H9 (cell line): ENCODE results near the gene PLAGL1. TPM values are rescaled to one million over a fixed set of nuclear protein-coding genes. Genes with fewer than 3 reads are reported as not detected.

Source experiments
- DNase-seq: peaks from one replicate; pipeline ENCODE4 v3.0.0-alpha.2; 2017
- H2AFZ ChIP-seq: one replicate; pipeline ENCODE4 v1.6.1; 2013; ENCODE audit warnings: mild to moderate bottlenecking, low read length, control low read depth, moderate library complexity
- H2AK5ac ChIP-seq: 2 replicates; pipeline ENCODE4 v1.6.1; 2013; ENCODE audit warnings: low read length, control low read depth, mixed read lengths; ENCODE audit not compliant: insufficient read length
- H2BK120ac ChIP-seq: one replicate; pipeline ENCODE4 v1.6.1; 2013; ENCODE audit warnings: low read depth, mild to moderate bottlenecking, low read length, control low read depth, inconsistent platforms; ENCODE audit not compliant: poor library complexity, severe bottlenecking
- H2BK12ac ChIP-seq: 2 replicates; pipeline ENCODE4 v1.6.1; 2013; ENCODE audit warnings: low read length, control low read depth, mixed read lengths, low read depth; ENCODE audit not compliant: insufficient read length
- H2BK15ac ChIP-seq: 2 replicates; pipeline ENCODE4 v1.6.1; 2013; ENCODE audit warnings: low read depth, low read length, control low read depth
- H2BK20ac ChIP-seq: one replicate; pipeline ENCODE4 v1.6.1; 2013; ENCODE audit warnings: low read depth, mild to moderate bottlenecking, low read length, control low read depth, inconsistent platforms; ENCODE audit not compliant: poor library complexity, severe bottlenecking
- H2BK5ac ChIP-seq: 2 replicates; pipeline ENCODE4 v1.6.1; 2013; ENCODE audit warnings: low read length, control low read depth, mixed read lengths; ENCODE audit not compliant: insufficient read length
- H3K14ac ChIP-seq: 2 replicates; pipeline ENCODE4 v1.6.1; 2013; ENCODE audit warnings: low read length, control low read depth; ENCODE audit not compliant: insufficient read depth
- H3K18ac ChIP-seq: 2 replicates; pipeline ENCODE4 v1.6.1; 2013; ENCODE audit warnings: low read depth, mild to moderate bottlenecking, mixed read lengths, low read length, control low read depth; ENCODE audit not compliant: insufficient read length
- H3K23ac ChIP-seq: 2 replicates; pipeline ENCODE4 v1.6.1; 2013; ENCODE audit warnings: low read length, control low read depth, mixed read lengths, low read depth; ENCODE audit not compliant: insufficient read length
- H3K23me2 ChIP-seq: 2 replicates; pipeline ENCODE4 v1.6.1; 2013; ENCODE audit warnings: low read depth, mild to moderate bottlenecking, mixed read lengths, low read length, control low read depth; ENCODE audit not compliant: insufficient read length, poor library complexity, severe bottlenecking
- H3K27ac ChIP-seq: 2 replicates; pipeline ENCODE4 v1.5.1; 2013; ENCODE audit warnings: low read length, control low read depth, mixed read lengths, low read depth; ENCODE audit not compliant: insufficient read length
- H3K27me3 ChIP-seq: 2 replicates; pipeline ENCODE4 v1.6.1; 2013; ENCODE audit warnings: low read length, control low read depth, inconsistent platforms; ENCODE audit not compliant: insufficient read depth
- H3K4ac ChIP-seq: 2 replicates; pipeline ENCODE4 v1.6.1; 2013; ENCODE audit warnings: low read depth, mild to moderate bottlenecking, control low read depth, inconsistent platforms, low read length, moderate library complexity
- H3K4me1 ChIP-seq: 2 replicates; pipeline ENCODE4 v1.6.1; 2013; ENCODE audit warnings: low read length, control low read depth, inconsistent platforms; ENCODE audit not compliant: insufficient read depth
- H3K4me2 ChIP-seq: 2 replicates; pipeline ENCODE4 v1.6.1; 2013; ENCODE audit warnings: low read length, control low read depth, mixed read lengths; ENCODE audit not compliant: insufficient read length, insufficient read depth
- H3K56ac ChIP-seq: 2 replicates; pipeline ENCODE4 v1.6.1; 2013; ENCODE audit warnings: low read depth, mild to moderate bottlenecking, mixed read lengths, low read length, control low read depth; ENCODE audit not compliant: insufficient read length
- H3K79me1 ChIP-seq: 2 replicates; pipeline ENCODE4 v1.6.1; 2013; ENCODE audit warnings: low read depth, mild to moderate bottlenecking, moderate library complexity, low read length, control low read depth, inconsistent platforms; ENCODE audit not compliant: insufficient read depth, poor library complexity, severe bottlenecking
- H3K79me2 ChIP-seq: 2 replicates; pipeline ENCODE4 v1.6.1; 2013; ENCODE audit warnings: low read length, control low read depth, inconsistent platforms; ENCODE audit not compliant: insufficient read depth
- H3K9ac ChIP-seq: 2 replicates; pipeline ENCODE4 v1.6.1; 2013; ENCODE audit warnings: low read length, control low read depth, mixed read lengths; ENCODE audit not compliant: insufficient read length; ENCODE audit errors: extremely low read depth
- H3K9me3 ChIP-seq: one replicate; pipeline ENCODE4 v1.6.1; 2013; ENCODE audit warnings: low read depth, low read length, inconsistent platforms; ENCODE audit not compliant: control insufficient read depth
- H3T11ph ChIP-seq: one replicate; pipeline ENCODE4 v1.6.1; 2013; ENCODE audit warnings: mild to moderate bottlenecking, low read length, control low read depth, inconsistent platforms
- H4K20me1 ChIP-seq: one replicate; pipeline ENCODE4 v1.6.1; 2013; ENCODE audit not compliant: control insufficient read depth, insufficient read length, insufficient read depth
- H4K5ac ChIP-seq: 2 replicates; pipeline ENCODE4 v1.6.1; 2013; ENCODE audit warnings: low read depth, mild to moderate bottlenecking, mixed read lengths, low read length, control low read depth; ENCODE audit not compliant: insufficient read length
- H4K8ac ChIP-seq: replicated peaks from 2 replicates; pipeline ENCODE4 v1.6.1; 2013; ENCODE audit warnings: low read length, control low read depth, mixed read lengths, low read depth; ENCODE audit not compliant: insufficient read length
- H4K91ac ChIP-seq: 2 replicates; pipeline ENCODE4 v1.6.1; 2013; ENCODE audit warnings: low read depth, mild to moderate bottlenecking, moderate library complexity, mixed read lengths, low read length, control low read depth; ENCODE audit not compliant: insufficient read length
- H3K27ac Mint-ChIP-seq, 3 experiments: 2 replicates in 2 of 3; 3 replicates in 1 of 3; pipeline ENCODE4 v1.8.0; 2020 to 2021; ENCODE audit warnings: mixed read lengths in 3 of 3, mild to moderate bottlenecking in 1 of 3, moderate library complexity in 1 of 3
- H3K27me3 Mint-ChIP-seq: 2 replicates; pipeline ENCODE4 v1.8.0; 2021; ENCODE audit warnings: low read depth, mild to moderate bottlenecking, moderate library complexity, mixed read lengths
- H3K36me3 Mint-ChIP-seq, 3 experiments: 2 replicates in 2 of 3; 3 replicates in 1 of 3; pipeline ENCODE4 v1.8.0; 2020 to 2021; ENCODE audit warnings: low read depth in 3 of 3, mixed read lengths in 3 of 3; ENCODE audit not compliant: insufficient read depth in 1 of 3
- H3K4me1 Mint-ChIP-seq, 2 experiments: 2 replicates each; pipeline ENCODE4 v1.8.0; 2020; ENCODE audit warnings: mixed read lengths in 2 of 2
- H3K4me3 Mint-ChIP-seq, 2 experiments: 2 replicates in 1 of 2; 3 replicates in 1 of 2; pipeline ENCODE4 v1.8.0; 2020 to 2021; ENCODE audit warnings: mild to moderate bottlenecking in 2 of 2, mixed read lengths in 2 of 2, moderate library complexity in 1 of 2
- H3K9me3 Mint-ChIP-seq, 2 experiments: 2 replicates in 1 of 2; 3 replicates in 1 of 2; pipeline ENCODE4 v1.8.0; 2020; ENCODE audit warnings: mild to moderate bottlenecking in 2 of 2, mixed read lengths in 2 of 2, moderate library complexity in 1 of 2
- CTCF ChIP-seq: fragments of 200-600 bp; sonication (generic); conservative IDR thresholded peaks from 3 replicates; pipeline ENCODE4 v1.8.0; 2021; ENCODE audit warnings: antibody characterized with exemption, mild to moderate bottlenecking
- WGBS: extraction: QIAGEN DNeasy Blood & Tissue Kit; methylation state at CpG from one replicate; pipeline ENCODE4 v1.1.7; 2013; ENCODE audit warnings: missing lambda C conversion rate, low lambda C conversion rate, mixed read lengths; ENCODE audit not compliant: insufficient read length; ENCODE audit errors: extremely low coverage; 5-methylcytosine and 5-hydroxymethylcytosine counted together
- total RNA-seq: library from RNA; stranded (reverse); gene quantifications from 2 replicates; pipeline ENCODE4 v1.2.1, GENCODE V29; 2021

PLAGL1 gene
- total RNA-seq, 1 experiment from 2014 or later, result 1.9 TPM

DNA sequence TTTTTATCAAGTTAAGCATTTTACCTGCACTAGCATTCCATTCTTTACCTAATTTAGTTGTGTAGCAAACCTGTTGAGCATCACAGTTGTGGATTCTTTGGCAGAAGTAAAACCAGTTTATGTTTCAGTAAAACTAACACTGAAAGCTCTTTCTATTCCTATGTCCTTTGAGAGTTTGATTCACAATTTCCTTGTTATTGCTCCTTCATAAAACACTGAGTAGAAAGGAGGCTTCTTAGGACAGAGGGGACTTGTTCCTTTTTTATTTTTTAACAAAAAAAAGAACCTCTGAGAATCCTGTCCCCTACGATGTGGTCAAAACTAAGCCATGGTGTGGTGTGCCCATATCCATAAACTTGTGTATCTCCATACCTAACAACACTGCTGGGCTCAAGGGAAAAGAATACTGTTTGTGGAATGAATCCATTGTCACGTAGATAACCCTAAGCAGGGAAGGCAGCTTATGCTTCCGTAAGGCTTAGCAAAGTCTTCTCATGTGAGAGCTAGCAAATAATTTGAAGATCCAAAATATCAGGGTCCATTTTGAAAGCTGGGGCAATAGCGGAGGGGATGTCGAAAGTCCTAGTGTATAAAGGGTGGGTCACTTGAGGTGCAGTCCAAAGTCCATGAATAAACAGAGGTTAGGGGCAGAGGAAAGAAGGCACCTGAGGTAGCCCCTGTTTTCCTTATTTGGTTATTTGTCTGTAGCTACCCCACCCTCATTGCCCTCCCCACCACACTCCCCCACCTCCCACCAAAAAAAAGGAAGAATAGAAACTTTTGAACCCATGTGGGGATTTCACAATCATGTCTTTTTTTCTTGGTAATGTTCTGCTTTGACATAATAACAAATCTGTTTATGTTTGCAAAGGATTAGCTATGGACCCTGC is 71.0 kb downstream of the PLAGL1 start:
- no peaks in the 10 kb centered on the region for H3K79me2 ChIP-seq
- no peak overlapping the region for H3T11ph ChIP-seq
- no peak overlapping the region for H2AK5ac ChIP-seq
- no peaks in the 10 kb centered on the region for H3K9me3 ChIP-seq
- no peak overlapping the region for H2BK20ac ChIP-seq
- no peak overlapping the region for H4K5ac ChIP-seq
- TF ChIP-seq CTCF, result no peak
- H4K20me1 ChIP-seq, result no peaks in the 10 kb centered on the region
- WGBS, result no CpG with 5 or more reads among the region's 5 CpGs
- Mint-ChIP-seq H3K27me3 (peaks cover 6% of the 10 kb centered on the region), H3K27ac (peak overlapping the region in 2 of 3 experiments; percentile 14 to 75; a peak in 2 of 7 replicates), H3K4me1 (peaks cover 56 to 69% of the 10 kb centered on the region in 2 experiments), H3K4me3 (peak overlapping the region in 1 of 2 experiments; percentile 31; a peak in 2 of 5 replicates), H3K36me3 (peaks cover 4 to 10% (median 5%) of the 10 kb centered on the region in 3 experiments; a peak in 3 of 7 replicates), H3K9me3 (peaks cover 5 to 10% of the 10 kb centered on the region in 2 experiments)
- H3K23me2 ChIP-seq, result no peaks in the 10 kb centered on the region
- H3K56ac ChIP-seq, result no peak overlapping the region
- H3K79me1 ChIP-seq, result no peaks in the 10 kb centered on the region
- H4K91ac ChIP-seq, result no peak overlapping the region
- H2AFZ ChIP-seq, result no peak overlapping the region
- no peak overlapping the region for H3K18ac ChIP-seq
- H2BK5ac ChIP-seq, result no peak overlapping the region
- H2BK12ac ChIP-seq, result no peak overlapping the region
- no peaks in the 10 kb centered on the region for H3K27me3 ChIP-seq
- peaks cover 7% of the 10 kb centered on the region; the same call in 1 of the 2 replicates for H3K4me1 ChIP-seq
- no peak overlapping the region for H4K8ac ChIP-seq
- no peak overlapping the region for H3K27ac ChIP-seq
- no peak overlapping the region for H2BK15ac ChIP-seq
- DNase-seq, result no peak
- H3K4ac ChIP-seq, result no peak overlapping the region
- H3K4me2 ChIP-seq, result no peak overlapping the region
- no peak overlapping the region for H3K14ac ChIP-seq
- no peak overlapping the region for H2BK120ac ChIP-seq
- H3K9ac ChIP-seq, result no peak overlapping the region
- no peak overlapping the region for H3K23ac ChIP-seq
